ENCODE results near the gene PHLDB2. TPM values are rescaled to one million over a fixed set of nuclear protein-coding genes. Genes with fewer than 3 reads are reported as not detected.

The PHLDB2 gene
- total and polyA plus RNA-seq, 2 of the 8 experiments (the other 6 are each of a cell fraction or from before 2014, with no cell fraction given): 5.8 to 22.6 TPM

DNA sequence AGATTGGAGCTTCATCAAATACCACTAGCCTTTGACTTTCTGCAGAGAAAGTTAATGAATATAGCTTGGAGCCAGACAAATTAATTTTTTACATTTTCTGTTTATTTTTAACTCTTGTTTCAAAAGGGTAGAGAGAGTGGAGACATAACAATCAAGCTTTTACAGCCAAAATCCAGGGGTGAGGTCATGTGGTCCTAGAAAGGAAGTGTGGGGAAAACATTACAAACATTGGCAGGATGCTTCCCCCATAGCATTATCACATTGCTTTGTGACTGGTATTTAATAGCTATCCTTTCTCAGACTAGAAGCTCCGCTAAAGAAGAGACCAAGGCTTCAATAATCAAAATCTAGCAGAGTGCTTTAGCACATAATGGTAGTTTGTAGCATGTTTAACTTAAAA lies 46.4 kb upstream of the PHLDB2 start (continued):
- TF ChIP-seq, protein P1, sequence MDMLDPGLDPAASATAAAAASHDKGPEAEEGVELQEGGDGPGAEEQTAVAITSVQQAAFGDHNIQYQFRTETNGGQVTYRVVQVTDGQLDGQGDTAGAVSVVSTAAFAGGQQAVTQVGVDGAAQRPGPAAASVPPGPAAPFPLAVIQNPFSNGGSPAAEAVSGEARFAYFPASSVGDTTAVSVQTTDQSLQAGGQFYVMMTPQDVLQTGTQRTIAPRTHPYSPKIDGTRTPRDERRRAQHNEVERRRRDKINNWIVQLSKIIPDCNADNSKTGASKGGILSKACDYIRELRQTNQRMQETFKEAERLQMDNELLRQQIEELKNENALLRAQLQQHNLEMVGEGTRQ (IDR thresholded peaks at IDR 0.05; ENCODE audit: low read length): no peak
- TF ChIP-seq ZNF274 (IDR thresholded peaks at IDR 0.05; ENCODE audit: borderline replicate concordance, extremely low read depth, low read length): no peak
- TF ChIP-seq HDAC6 (IDR thresholded peaks at IDR 0.05; ENCODE audit: low read depth, low read length): no peak
- TF ChIP-seq TEAD4 (IDR thresholded peaks at IDR 0.05; ENCODE audit: low read depth, low read length): no peak

Measured in H1 (cell line).